Panc1 (cell line): ENCODE results near the gene PPP1CA. TPM values are rescaled to one million over a fixed set of nuclear protein-coding genes. Genes with fewer than 3 reads are reported as not detected.

Source experiments
- ATAC-seq: fragments of 200-7000 bp; cut with Tn5 transposase; 2 replicates; pipeline ENCODE4 v1.9.1; 2020; ENCODE audit warnings: mild to moderate bottlenecking, moderate library complexity
- BruUV-seq: library from RNA; stranded (reverse); fragments of 400-500 nt; replicated peaks from 2 replicates; lab custom pipeline; 2021; lab: Mats Ljungman, UMichigan
- CTCF ChIA-PET: fragments of 300-600 bp; sonication (Branson Sonifier 250); formaldehyde crosslinking; loops from one replicate; lab custom pipeline; 2022; ENCODE audit warnings: antibody characterized with exemption; lab: Charles Lee
- POLR2A ChIA-PET: fragments of 300-600 bp; sonication (Branson Sonifier 250); formaldehyde crosslinking; loops from one replicate; lab custom pipeline; 2022; ENCODE audit warnings: antibody characterized with exemption; lab: Charles Lee
- DNase-seq: peaks from one replicate; pipeline ENCODE4 v3.0.0-alpha.2; 2010; ENCODE audit warnings: low read depth, low spot score
- H3K27ac ChIP-seq: 2 replicates; pipeline ENCODE4 v1.5.1; 2011; ENCODE audit warnings: mild to moderate bottlenecking, low read length, inconsistent platforms
- H3K27me3 ChIP-seq: fragments of 200-500 bp; sonication (Bioruptor generic); 2 replicates; pipeline ENCODE4 v1.6.0; 2014; ENCODE audit warnings: low read length, inconsistent platforms; ENCODE audit not compliant: control insufficient read depth, insufficient read depth
- H3K36me3 ChIP-seq: fragments of 200-500 bp; sonication (Bioruptor generic); 2 replicates; pipeline ENCODE4 v1.5.1; 2014; ENCODE audit warnings: inconsistent platforms, mild to moderate bottlenecking, low read length, moderate library complexity; ENCODE audit not compliant: control insufficient read depth, insufficient read depth
- H3K4me1 ChIP-seq: 2 replicates; pipeline ENCODE4 v1.5.1; 2011; ENCODE audit warnings: inconsistent platforms, mild to moderate bottlenecking, low read length, moderate library complexity; ENCODE audit not compliant: control insufficient read depth, insufficient read depth
- H3K4me3 ChIP-seq, 2 experiments: 2 replicates each; pipeline ENCODE4 v1.5.1; 2011 to 2012; ENCODE audit warnings: low read depth in 2 of 2, low read length in 2 of 2, mild to moderate bottlenecking in 2 of 2, inconsistent platforms in 1 of 2, moderate library complexity in 1 of 2
- H3K9me3 ChIP-seq: fragments of 200-500 bp; sonication (Bioruptor generic); 2 replicates; pipeline ENCODE4 v1.5.1; 2014; ENCODE audit warnings: low read depth, mild to moderate bottlenecking, inconsistent platforms, low read length, moderate library complexity; ENCODE audit not compliant: control insufficient read depth, insufficient read depth
- POLR2AphosphoS5 ChIP-seq: IDR thresholded peaks from 2 replicates; pipeline ENCODE4 v1.6.1; 2012; ENCODE audit warnings: mild to moderate bottlenecking, low read depth, low read length, moderate library complexity
- SIN3A ChIP-seq: IDR thresholded peaks from 2 replicates; pipeline ENCODE4 v1.6.1; 2012; ENCODE audit warnings: low read depth, mild to moderate bottlenecking, low read length, moderate library complexity, borderline replicate concordance; ENCODE audit not compliant: insufficient read depth
- TCF7L2 ChIP-seq: IDR thresholded peaks from 2 replicates; pipeline ENCODE4 v1.6.1; 2011; ENCODE audit warnings: mild to moderate bottlenecking, low read depth, low read length, inconsistent platforms
- in situ Hi-C: cut with HindIII; loops from 2 replicates; pipeline ENCODE4 v1.10.0; 2016; ENCODE audit warnings: low sequenced_read_pairs, low pct_unique_long_range_greater_than_20kb
- intact Hi-C: fragments of 100-400 bp; cut with micrococcal nuclease; formaldehyde crosslinking; loops from one replicate; pipeline ENCODE4 v1.10.0; 2022; ENCODE audit not compliant: unreplicated experiment
- total RNA-seq: library from RNA; stranded (reverse); gene quantifications from one replicate; pipeline ENCODE4 v1.2.1, GENCODE V29; 2021; ENCODE audit not compliant: unreplicated experiment
- TF ChIP-seq, protein P1 (sequence below): fragments of 450-650 bp; IDR thresholded peaks from 2 replicates; pipeline ENCODE4 v1.5.1; 2017; ENCODE audit warnings: mild to moderate bottlenecking
- TF ChIP-seq, protein P2 (sequence below), 2 experiments: IDR thresholded peaks; 2 replicates each; pipeline ENCODE4 v1.6.1; 2011 to 2012; ENCODE audit warnings: low read depth in 2 of 2, control low read depth in 1 of 2, low read length in 1 of 2, mild to moderate bottlenecking in 1 of 2, moderate library complexity in 1 of 2; ENCODE audit not compliant: insufficient read depth in 1 of 2

PPP1CA gene
- total RNA-seq, 1 experiment from 2014 or later, result 361 TPM

DNA sequence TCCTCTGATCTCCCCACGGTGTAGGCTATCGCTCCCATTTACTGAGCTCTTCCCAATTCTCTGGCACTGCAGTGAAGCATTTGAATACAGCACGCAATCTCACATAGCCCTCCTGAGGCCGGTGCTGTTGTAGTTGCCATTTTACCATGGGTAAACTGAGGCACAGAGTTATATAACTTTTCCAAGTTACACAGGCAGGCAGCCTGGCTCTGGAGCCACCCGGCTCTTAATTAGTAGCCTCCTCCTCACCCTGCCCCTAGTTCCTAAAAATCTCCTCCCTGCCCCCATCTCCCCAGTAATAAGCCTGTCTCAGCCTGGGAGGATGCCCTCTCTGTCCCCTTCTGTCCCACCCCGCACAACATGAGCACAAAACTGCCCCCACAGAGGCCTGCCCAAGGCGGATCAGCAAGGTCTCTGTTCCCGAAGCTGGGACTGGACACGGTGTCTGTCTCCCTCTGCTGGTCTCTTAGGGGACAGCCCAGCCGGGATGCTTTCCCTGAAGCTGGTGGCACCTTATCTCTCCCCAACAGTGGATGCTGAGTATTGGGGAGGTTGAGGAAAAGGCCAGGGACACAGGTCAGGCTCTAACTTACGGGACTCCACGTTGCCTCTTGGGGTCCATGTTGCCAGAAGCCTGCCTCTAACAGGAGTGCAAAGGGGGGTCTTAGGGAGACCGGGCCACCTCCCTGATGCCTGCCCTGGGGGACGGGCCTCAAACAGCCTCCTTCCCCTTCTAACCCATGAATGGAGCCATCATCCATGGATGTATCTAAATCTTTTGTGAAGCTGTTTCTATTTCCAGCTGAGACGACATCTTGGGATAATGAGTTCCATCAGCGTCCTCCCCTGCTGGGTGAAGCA, 19.2 kb downstream of the PPP1CA start:
- ATAC-seq, result peak; percentile 86
- intact Hi-C loops, result loop anchor here (1.0 to 10.0 kb wide), 3 partner anchors 25 to 118 kb away; partner anchors contain the start of gene GRK2
- TF ChIP-seq, protein P1, sequence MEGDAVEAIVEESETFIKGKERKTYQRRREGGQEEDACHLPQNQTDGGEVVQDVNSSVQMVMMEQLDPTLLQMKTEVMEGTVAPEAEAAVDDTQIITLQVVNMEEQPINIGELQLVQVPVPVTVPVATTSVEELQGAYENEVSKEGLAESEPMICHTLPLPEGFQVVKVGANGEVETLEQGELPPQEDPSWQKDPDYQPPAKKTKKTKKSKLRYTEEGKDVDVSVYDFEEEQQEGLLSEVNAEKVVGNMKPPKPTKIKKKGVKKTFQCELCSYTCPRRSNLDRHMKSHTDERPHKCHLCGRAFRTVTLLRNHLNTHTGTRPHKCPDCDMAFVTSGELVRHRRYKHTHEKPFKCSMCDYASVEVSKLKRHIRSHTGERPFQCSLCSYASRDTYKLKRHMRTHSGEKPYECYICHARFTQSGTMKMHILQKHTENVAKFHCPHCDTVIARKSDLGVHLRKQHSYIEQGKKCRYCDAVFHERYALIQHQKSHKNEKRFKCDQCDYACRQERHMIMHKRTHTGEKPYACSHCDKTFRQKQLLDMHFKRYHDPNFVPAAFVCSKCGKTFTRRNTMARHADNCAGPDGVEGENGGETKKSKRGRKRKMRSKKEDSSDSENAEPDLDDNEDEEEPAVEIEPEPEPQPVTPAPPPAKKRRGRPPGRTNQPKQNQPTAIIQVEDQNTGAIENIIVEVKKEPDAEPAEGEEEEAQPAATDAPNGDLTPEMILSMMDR, result peak; percentile 99
- peak; percentile 50; the same call in 1 of the 2 replicates for TF ChIP-seq POLR2AphosphoS5
- TF ChIP-seq, protein P2, sequence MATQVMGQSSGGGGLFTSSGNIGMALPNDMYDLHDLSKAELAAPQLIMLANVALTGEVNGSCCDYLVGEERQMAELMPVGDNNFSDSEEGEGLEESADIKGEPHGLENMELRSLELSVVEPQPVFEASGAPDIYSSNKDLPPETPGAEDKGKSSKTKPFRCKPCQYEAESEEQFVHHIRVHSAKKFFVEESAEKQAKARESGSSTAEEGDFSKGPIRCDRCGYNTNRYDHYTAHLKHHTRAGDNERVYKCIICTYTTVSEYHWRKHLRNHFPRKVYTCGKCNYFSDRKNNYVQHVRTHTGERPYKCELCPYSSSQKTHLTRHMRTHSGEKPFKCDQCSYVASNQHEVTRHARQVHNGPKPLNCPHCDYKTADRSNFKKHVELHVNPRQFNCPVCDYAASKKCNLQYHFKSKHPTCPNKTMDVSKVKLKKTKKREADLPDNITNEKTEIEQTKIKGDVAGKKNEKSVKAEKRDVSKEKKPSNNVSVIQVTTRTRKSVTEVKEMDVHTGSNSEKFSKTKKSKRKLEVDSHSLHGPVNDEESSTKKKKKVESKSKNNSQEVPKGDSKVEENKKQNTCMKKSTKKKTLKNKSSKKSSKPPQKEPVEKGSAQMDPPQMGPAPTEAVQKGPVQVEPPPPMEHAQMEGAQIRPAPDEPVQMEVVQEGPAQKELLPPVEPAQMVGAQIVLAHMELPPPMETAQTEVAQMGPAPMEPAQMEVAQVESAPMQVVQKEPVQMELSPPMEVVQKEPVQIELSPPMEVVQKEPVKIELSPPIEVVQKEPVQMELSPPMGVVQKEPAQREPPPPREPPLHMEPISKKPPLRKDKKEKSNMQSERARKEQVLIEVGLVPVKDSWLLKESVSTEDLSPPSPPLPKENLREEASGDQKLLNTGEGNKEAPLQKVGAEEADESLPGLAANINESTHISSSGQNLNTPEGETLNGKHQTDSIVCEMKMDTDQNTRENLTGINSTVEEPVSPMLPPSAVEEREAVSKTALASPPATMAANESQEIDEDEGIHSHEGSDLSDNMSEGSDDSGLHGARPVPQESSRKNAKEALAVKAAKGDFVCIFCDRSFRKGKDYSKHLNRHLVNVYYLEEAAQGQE (IDR thresholded peaks at IDR 0.05; ENCODE audit: insufficient read depth in 1 of 2, low read depth in 2 of 2, low read length in 1 of 2), result no peak
- Histone ChIP-seq H3K4me3 (no peak overlapping the region), H3K4me1 (peaks cover 44% of the 10 kb centered on the region), H3K36me3 (no peaks in the 10 kb centered on the region), H3K9me3 (no peaks in the 10 kb centered on the region), H3K27ac (peak overlapping the region; percentile 34), H3K27me3 (no peaks in the 10 kb centered on the region)
- ChIA-PET CTCF (interaction anchor here (0.5 to 7.7 kb wide), 22 partner anchors 11 to 1461 kb away, joined by 3 to 207 read pairs (median 4); partner anchors contain the start of genes ANKRD13D, CLCF1 and POLD4), POLR2A (interaction anchor here (0.5 to 1.4 kb wide), 3 partner anchors 9 to 31 kb away, joined by 3 to 11 read pairs (median 4); partner anchors contain the start of gene CLCF1)
- in situ Hi-C loops, result no loop called here
- peak; percentile 72 for DNase-seq
- no TSS peak for BruUV-seq

DNA sequence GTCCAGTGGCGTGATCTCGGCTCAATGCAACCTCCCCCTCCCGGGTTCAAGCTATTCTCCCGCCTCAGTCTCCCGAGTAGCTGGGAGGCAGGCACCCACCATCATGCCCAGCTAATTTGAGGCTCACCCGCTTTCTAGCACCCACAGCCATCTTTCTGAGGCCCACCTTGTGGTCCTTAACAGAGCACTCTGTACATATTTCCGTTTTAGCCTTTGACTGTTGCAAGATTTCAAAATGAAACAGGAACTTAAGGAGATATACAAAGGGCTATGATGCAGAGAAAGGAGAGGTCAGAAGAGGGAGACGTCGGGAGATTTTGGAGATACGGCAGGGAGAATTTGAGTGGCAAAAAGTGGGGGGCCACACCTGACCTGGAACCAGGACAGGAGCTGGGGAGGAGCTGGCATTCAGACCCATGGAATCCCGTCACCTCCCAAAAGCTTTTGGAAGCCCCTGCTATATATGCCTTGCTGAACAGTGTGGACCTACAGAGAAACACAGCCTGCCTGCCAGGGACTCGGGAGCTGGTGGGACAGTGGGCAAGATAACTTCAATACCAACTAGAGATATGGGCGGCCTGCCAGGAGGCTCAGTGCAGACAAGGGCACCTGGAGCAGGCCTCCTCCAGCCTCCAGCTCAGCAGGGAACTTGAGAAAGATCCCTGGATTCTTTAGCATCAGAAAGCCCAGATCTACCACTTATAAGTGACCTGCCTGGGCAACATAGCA, 20.2 kb downstream of the PPP1CA start:
- DNase-seq, result no peak
- Histone ChIP-seq H3K4me1 (peaks cover 55% of the 10 kb centered on the region), H3K36me3 (no peaks in the 10 kb centered on the region), H3K9me3 (no peaks in the 10 kb centered on the region), H3K27me3 (no peaks in the 10 kb centered on the region), H3K4me3 (no peak overlapping the region), H3K27ac (peak overlapping the region; percentile 34)
- intact Hi-C loops (loop anchor here (5.0 to 10.0 kb wide), 2 partner anchors 34 to 117 kb away; partner anchors contain the start of gene GRK2), in situ Hi-C loops (no loop called here)
- TF ChIP-seq SIN3A (no peak), POLR2AphosphoS5 (no peak), TCF7L2 (no peak)
- TF ChIP-seq, protein P2 (IDR thresholded peaks at IDR 0.05; ENCODE audit: insufficient read depth in 1 of 2, low read depth in 2 of 2, low read length in 1 of 2), result no peak
- TF ChIP-seq, protein P1, result no peak
- POLR2A ChIA-PET, result interaction anchor here (0.5 to 1.4 kb wide), 9 partner anchors 8 to 1490 kb away, joined by 3 to 11 read pairs (median 7); partner anchors contain the start of gene CLCF1
- no TSS peak for BruUV-seq
- ATAC-seq, result no peak
- CTCF ChIA-PET, result interaction anchor here (0.6 to 7.7 kb wide), 20 partner anchors 8 to 765 kb away, joined by 3 to 207 read pairs (median 5); partner anchors contain the start of genes ANKRD13D, CLCF1, PITPNM1 and POLD4
